CD4-positive, alpha-beta T cell treated with Interleukin-4 for 1 hour (primary cell): ENCODE data around the gene KIAA1217.
"Not testable (repeated sequence)": the region's sequence is repeated elsewhere in the genome, so short reads cannot be mapped to it uniquely, and the experiment has no call there.

Experiments
- DNase-seq, 2 donors: peaks; one replicate each; pipeline ENCODE4 v3.0.0-alpha.2; 2020 to 2022

Gene KIAA1217

GRCh38 chr10:24477915-24478314 is 269.0 kb downstream of the KIAA1217 start:
- no peak for DNase-seq

GRCh38 chr10:24479806-24480205 is 270.9 kb downstream of the KIAA1217 start:
- DNase-seq, result no peak

DNA sequence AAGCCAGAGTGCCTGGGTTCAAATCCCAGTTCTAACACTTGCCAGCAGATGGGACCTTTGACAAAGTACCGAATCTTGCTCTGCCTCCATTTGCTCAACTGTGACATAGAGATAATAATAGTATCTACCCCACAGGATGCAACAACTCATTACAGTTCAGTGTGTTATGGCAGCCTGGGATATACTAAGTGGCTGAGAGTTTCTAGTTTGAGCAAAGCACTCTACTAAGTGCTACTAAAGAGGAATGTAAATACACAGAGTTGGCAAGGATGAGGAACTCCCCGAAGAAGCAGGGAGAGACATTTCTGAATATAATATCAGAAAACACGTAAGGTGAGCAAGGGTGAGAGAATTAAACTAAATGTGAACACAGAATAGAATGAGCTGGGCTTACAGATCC is 271.5 kb downstream of the KIAA1217 start:
- no peak for DNase-seq

- no peak for DNase-seq
Observed at GRCh38 chr10:24481241-24481640, 272.3 kb downstream of the KIAA1217 start.

GRCh38 chr10:24482713-24483112 is 273.8 kb downstream of the KIAA1217 start:
- DNase-seq, result not testable (repeated sequence)

GRCh38 chr10:24483701-24484100 is 274.8 kb downstream of the KIAA1217 start:
- DNase-seq, result no peak

GRCh38 chr10:24484771-24485170 is 275.8 kb downstream of the KIAA1217 start:
- no peak for DNase-seq

- DNase-seq, result no peak
Observed at GRCh38 chr10:24485304-24485703, 276.4 kb downstream of the KIAA1217 start.

DNA sequence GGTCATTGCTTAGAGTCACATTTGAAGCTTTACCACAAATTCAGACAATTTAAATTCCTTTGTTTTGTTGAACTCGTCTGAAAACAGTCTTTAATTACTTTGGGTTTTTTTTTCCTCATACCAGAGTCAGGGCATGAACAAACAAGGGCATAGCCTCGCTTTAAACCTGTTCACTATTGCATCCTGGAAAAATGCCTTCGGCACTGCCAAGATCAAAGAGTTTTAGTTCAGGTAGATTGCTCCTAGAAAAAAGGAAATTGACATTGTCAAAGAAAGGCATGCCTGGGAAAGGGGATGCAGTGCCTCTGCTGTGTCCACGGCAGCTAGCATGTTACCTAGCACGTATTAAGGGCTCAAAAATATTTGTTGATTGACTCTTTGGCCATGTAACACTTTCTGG is 279.7 kb downstream of the KIAA1217 start:
- DNase-seq, result no peak

GRCh38 chr10:24493165-24493564 is 284.2 kb downstream of the KIAA1217 start:
- no peak for DNase-seq

DNA sequence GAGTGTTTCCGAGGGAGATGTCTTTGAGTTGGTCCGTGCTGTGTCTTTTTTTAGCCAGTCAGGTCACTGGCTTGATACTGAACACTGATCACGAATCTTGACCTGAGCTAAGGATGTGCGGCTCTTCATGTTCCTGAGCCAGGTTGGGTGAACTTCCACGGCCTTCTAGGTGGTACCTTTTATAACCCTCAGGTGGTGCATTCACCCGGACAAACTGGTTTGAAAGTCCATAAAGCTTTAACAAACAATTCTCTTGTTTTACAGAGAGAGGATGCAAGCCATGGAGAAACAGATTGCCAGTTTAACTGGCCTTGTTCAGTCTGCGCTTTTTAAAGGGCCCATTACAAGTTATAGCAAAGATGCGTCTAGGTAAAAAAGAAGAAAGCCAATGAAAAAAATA is 285.3 kb downstream of the KIAA1217 start:
- no peak for DNase-seq

DNA sequence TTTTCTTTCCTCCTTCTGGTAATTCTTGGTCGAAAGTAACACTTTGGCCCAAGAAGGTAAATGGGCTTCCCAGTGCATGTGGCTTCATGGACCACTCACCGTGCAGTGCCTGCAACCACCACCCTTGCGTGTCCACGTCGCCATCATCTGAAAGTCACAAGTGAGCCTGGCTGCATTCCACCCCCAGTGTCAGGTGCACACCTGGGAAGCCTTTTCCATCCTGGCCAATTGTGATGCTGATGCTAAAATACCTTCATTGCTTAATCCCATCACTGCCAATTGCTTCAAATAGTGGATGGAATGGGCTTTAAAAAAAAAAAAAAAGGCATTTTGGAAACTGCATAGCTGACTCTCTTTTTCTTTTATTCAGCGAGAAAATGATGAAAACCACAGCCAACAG is 285.8 kb downstream of the KIAA1217 start:
- DNase-seq, result no peak

DNA sequence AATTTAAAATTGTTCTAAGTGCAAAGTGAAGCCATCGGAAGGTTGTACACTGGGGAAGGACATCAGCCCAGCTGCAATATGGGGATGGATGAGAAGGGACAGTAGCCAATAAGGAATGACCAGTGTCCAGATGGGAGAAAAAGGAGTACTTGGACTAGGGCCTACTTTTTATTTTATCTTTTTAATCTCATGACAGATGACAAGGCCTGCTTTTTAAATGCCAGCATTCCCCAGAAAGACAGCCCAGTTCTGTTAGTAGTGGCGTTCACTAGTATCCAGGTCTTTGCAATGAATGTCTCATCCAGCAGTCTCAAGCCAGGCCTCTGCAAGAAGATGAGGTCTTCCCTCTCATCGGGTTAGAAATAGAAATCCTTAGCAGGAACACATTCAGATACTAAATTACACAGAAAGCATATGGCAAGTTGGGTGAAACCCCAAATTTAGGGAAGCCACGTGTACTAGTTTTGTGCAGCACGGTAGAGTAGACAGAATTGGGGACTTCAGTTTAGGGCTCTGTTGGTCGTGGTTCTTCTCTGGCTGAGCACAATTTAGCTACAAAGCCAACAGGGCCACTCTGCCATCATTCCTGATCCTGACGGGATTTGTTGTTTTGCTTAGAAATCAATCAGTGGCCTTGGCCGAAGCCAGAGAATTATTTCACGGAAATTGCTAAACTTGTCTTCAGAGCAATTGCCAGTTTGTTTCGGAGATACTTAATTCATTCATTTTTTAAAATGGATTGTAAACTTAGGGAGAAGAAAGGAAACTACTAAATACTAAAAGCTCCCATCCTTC is 286.9 kb downstream of the KIAA1217 start:
- DNase-seq, result no peak

DNA sequence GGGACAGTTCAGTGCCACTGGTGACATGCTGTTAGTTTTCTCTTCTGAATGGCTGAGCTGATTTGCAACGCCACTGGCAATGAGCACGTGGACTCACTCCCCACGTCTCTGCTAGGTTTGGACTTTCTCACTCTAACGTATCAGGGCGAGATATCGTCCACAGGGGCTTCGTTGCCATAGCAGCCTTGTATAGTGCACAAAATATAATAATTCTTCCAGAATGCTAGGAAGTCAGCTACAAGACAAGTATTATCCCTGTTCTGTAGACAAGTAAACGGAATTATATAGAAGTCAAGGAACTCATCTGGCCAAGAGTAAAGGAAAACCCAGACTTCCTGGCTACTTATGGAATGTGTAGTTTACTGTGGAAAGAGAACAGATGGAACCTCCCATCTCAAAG is 288.0 kb downstream of the KIAA1217 start:
- DNase-seq, result no peak

DNA sequence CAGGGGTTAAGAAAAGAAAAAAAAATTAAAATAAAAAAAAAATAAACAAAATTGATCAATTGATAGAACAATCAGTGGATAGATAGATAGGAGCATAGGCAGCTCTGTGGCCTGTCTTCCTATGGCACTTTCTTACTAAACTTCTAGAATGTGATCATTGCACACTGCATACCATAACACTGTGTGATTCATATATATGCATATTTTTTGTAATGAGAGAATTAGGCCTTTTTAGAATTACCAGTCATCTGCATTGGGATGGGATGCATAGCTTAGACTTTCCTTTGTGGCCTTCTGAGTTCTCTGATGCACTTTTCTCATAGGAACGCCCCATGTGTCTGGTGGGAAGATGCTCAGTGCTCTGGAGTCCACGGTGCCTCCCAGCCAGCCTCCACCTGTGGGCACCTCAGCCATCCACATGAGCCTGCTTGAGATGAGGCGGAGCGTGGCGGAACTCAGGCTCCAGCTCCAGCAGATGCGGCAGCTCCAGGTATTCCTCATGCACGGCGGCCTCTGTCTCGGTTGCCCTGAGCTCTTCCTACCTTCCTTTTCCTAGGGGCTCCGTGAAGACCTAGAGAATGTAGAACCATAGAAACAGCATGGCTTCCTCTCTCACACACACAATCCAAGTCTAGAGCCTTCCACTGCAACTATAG is 292.2 kb downstream of the KIAA1217 start:
- DNase-seq, result no peak

DNA sequence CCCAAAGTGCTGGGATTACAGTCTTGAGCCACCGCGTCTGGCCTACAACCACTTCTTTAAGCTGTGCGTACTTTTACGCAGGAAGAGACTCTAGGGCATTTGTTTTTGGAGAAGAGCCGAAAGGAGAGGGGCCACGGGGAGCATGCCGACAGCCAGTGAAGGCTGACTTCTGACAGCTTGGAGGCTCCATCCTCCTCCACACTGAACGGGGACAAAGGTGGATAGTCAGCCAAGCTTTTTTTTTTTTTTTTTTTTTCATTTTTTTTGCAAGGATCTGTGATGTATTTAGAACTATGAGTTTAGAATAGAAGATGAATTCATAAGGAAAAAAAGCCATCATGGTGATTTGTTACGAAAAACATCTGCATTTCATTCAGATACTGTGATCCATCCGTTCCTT is 293.1 kb downstream of the KIAA1217 start:
- DNase-seq, result no peak

GRCh38 chr10:24502801-24503460 is 294.0 kb downstream of the KIAA1217 start:
- no peak for DNase-seq

DNA sequence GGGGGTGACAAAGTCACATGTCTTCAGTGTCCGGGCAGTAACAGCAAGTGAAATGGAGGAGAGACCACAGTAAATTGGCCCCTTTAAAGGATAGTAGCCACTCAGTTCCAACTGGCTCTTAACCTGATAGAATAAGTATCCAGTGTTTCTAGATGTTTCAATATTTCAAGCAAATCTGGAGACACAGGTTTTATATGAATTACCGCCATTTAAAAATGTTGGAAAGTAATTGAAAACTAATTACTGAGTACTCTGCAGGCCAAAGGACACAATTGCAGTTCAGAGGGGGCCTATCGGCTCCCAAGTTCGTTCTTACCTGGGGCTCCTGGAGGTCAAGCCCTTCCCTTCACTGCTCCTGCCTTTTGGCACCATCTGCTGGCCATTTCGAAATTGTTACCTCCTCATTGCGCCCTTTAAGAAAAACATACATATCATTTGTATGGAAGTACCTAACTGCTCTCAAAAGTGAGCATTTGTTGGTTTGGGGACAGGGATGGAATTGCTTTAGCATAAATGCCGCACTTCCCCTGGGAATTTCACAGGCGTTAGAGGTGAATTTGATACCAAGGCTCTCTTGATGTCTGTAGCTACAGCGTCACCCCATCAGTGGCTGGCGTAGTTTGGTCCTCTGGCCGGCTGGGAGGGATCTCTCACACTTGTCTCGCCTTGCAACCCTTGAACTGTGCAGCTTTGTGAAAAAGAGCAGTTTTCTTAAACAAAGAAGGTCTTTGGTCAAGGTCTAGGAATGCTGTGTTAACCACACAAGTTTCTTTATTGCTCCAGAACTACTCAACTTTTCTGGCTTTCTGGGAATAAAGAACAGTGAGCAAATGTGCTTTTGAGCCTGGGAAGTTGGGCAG is 294.8 kb downstream of the KIAA1217 start:
- peak in 1 of 2 donors; percentile 17 for DNase-seq

DNA sequence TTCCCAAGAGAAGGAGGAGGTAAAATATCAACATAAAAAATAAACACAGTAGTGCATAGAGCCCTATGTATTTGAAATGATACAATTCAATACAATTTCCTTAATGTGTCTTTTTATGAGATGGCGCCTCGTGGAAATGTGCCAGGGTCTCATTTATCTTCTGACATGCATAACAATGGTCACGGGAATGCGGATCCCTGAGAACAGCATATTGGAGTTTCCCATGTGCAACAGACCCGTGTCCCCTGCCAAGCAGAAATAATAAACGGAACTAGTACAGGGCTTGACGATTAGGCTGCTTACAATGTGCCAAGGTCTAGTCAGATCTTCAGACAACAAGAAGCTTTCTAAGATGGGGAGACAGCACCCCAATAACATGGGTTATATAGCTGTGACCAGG is 296.8 kb downstream of the KIAA1217 start:
- no peak for DNase-seq

DNA sequence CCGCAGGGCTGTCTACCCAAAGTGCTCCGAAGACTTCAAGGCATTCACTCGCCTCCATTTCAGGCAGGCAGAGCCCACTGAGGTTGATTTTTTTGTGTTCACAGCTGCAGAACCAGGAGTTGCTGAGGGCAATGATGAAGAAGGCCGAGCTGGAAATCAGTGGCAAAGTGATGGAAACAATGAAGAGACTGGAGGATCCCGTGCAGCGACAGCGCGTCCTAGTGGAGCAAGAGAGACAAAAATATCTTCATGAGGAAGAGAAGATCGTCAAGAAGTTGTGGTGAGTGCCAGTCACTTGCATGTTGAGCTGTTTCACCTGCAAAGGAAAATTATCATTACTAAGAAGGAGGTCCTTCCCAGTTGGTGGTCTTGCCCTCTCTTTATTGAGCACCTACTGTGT is 304.2 kb downstream of the KIAA1217 start:
- no peak for DNase-seq

GRCh38 chr10:24515481-24515880 is 306.5 kb downstream of the KIAA1217 start:
- no peak for DNase-seq

DNA sequence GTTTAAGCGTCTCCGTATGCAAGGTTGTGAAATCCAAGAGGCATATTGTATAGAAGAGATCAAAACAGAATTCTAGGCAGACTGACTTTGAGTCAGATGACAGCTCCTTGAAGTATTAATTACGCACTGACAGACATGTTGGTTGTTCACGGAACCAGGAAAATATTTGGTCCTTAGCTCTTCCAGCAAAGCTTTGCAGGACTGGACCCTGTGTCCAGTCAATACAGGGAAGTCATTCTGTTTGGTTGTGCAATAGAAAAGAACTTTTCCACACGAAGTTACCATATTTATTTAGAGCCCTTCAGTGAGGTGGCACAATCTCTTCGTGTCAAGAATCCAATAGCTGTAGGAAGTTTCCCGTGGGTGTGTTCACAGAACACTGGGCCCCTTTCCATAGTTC is 309.5 kb downstream of the KIAA1217 start:
- no peak for DNase-seq

- peak in 1 of 2 donors; percentile 25 for DNase-seq
Observed at GRCh38 chr10:24518981-24519597, 310.2 kb downstream of the KIAA1217 start.
